Measurements from ENCODE around the gene HENMT1.

The HENMT1 gene

DNA sequence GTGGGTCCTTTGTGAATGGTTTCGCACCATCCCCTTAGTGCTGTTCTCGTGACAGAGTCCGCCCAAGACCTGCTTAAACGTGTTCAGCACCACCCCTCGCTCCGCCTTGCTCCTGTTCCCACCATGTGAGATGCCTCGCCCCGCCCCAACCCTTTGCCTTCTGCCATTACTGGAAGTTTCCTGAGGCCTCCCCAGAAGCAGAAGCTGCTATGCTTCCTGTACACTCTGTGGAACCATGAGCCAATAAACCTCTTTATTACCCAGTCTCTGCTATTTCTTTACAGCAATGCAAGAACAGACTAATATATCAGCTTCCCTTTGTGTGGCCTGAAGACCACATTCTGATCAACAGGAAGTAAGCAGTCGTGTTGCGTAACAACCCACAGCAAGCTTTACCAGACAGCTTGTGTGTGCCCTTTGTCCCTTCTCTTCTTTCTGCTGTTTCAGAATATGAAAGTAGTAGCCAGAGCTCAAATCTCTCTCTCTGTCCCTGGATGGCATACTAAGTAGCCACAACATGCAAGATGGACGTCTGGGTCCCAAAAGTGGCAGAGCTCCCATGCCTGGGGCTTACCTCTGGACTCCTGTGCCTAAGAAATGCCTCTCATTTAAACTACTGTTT lies 14.1 kb downstream of the HENMT1 start:
- H3K36me3 ChIP-seq (ENCODE audit: control insufficient read depth in 2 of 2, insufficient read depth in 1 of 2, low read length in 2 of 2), result no peaks in the 10 kb centered on the region
- ChIA-PET POLR2A (interaction anchor here (1.0 kb wide), 1 partner anchor 45 kb away, joined by 6 read pairs; the partner anchor contains the start of gene PRPF38B), CTCF (interaction anchor here (0.6 to 2.9 kb wide), 7 partner anchors 37 to 434 kb away, joined by 3 to 18 read pairs (median 3); no protein-coding TSS in a partner anchor)
- no peaks in the 10 kb centered on the region for H3K9me3 ChIP-seq (ENCODE audit: control insufficient read depth, insufficient read depth, low read depth, low read length)
- H3K27ac ChIP-seq (ENCODE audit: extremely low read depth, low read depth, low read length), result no peak overlapping the region
- no peak overlapping the region for H3K4me3 ChIP-seq (ENCODE audit: low read depth, low read length)
- TF ChIP-seq ZNF394 (tag by site-specific recombination; IDR thresholded peaks at IDR 0.05; ENCODE audit: borderline replicate concordance) (no peak), ZNF843 (tag by site-specific recombination; IDR thresholded peaks at IDR 0.05) (no peak), KLF10 (tag by site-specific recombination; IDR thresholded peaks at IDR 0.05) (no peak), ZBTB48 (tag by site-specific recombination; IDR thresholded peaks at IDR 0.05) (no peak), ZNF600 (tag by site-specific recombination; IDR thresholded peaks at IDR 0.05) (no peak), ZNF747 (tag by site-specific recombination; IDR thresholded peaks at IDR 0.05) (no peak)
- TF ChIP-seq, protein P1, sequence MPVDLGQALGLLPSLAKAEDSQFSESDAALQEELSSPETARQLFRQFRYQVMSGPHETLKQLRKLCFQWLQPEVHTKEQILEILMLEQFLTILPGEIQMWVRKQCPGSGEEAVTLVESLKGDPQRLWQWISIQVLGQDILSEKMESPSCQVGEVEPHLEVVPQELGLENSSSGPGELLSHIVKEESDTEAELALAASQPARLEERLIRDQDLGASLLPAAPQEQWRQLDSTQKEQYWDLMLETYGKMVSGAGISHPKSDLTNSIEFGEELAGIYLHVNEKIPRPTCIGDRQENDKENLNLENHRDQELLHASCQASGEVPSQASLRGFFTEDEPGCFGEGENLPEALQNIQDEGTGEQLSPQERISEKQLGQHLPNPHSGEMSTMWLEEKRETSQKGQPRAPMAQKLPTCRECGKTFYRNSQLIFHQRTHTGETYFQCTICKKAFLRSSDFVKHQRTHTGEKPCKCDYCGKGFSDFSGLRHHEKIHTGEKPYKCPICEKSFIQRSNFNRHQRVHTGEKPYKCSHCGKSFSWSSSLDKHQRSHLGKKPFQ (tag by site-specific recombination; IDR thresholded peaks at IDR 0.05), result no peak
- no peaks in the 10 kb centered on the region for H3K4me1 ChIP-seq (ENCODE audit: control insufficient read depth, insufficient read depth, low read length)

- TF ChIP-seq PBX3 (CRISPR knock-in tag; IDR thresholded peaks at IDR 0.05) (no peak), KLF9 (tag by site-specific recombination; IDR thresholded peaks at IDR 0.05; ENCODE audit: low read depth) (no peak), ZNF571 (tag by site-specific recombination; IDR thresholded peaks at IDR 0.05) (no peak), ZBTB7A (tag by site-specific recombination; IDR thresholded peaks at IDR 0.05; ENCODE audit: low read depth) (no peak), GLIS2 (tag by site-specific recombination; IDR thresholded peaks at IDR 0.05) (no peak), ZNF660 (tag by site-specific recombination; IDR thresholded peaks at IDR 0.05) (no peak), ZNF473 (tag by site-specific recombination; IDR thresholded peaks at IDR 0.05) (no peak), ZNF302 (tag by site-specific recombination; IDR thresholded peaks at IDR 0.05; ENCODE audit: low read depth) (no peak), ZNF426 (tag by site-specific recombination; IDR thresholded peaks at IDR 0.05) (no peak)
- TF ChIP-seq, protein P2, sequence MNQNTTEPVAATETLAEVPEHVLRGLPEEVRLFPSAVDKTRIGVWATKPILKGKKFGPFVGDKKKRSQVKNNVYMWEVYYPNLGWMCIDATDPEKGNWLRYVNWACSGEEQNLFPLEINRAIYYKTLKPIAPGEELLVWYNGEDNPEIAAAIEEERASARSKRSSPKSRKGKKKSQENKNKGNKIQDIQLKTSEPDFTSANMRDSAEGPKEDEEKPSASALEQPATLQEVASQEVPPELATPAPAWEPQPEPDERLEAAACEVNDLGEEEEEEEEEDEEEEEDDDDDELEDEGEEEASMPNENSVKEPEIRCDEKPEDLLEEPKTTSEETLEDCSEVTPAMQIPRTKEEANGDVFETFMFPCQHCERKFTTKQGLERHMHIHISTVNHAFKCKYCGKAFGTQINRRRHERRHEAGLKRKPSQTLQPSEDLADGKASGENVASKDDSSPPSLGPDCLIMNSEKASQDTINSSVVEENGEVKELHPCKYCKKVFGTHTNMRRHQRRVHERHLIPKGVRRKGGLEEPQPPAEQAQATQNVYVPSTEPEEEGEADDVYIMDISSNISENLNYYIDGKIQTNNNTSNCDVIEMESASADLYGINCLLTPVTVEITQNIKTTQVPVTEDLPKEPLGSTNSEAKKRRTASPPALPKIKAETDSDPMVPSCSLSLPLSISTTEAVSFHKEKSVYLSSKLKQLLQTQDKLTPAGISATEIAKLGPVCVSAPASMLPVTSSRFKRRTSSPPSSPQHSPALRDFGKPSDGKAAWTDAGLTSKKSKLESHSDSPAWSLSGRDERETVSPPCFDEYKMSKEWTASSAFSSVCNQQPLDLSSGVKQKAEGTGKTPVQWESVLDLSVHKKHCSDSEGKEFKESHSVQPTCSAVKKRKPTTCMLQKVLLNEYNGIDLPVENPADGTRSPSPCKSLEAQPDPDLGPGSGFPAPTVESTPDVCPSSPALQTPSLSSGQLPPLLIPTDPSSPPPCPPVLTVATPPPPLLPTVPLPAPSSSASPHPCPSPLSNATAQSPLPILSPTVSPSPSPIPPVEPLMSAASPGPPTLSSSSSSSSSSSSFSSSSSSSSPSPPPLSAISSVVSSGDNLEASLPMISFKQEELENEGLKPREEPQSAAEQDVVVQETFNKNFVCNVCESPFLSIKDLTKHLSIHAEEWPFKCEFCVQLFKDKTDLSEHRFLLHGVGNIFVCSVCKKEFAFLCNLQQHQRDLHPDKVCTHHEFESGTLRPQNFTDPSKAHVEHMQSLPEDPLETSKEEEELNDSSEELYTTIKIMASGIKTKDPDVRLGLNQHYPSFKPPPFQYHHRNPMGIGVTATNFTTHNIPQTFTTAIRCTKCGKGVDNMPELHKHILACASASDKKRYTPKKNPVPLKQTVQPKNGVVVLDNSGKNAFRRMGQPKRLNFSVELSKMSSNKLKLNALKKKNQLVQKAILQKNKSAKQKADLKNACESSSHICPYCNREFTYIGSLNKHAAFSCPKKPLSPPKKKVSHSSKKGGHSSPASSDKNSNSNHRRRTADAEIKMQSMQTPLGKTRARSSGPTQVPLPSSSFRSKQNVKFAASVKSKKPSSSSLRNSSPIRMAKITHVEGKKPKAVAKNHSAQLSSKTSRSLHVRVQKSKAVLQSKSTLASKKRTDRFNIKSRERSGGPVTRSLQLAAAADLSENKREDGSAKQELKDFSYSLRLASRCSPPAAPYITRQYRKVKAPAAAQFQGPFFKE (tag by site-specific recombination; IDR thresholded peaks at IDR 0.05; ENCODE audit: borderline replicate concordance), result no peak
- Histone ChIP-seq H3K4me1 (ENCODE audit: control insufficient read depth, insufficient read depth, low read length) (no peaks in the 10 kb centered on the region), H3K27ac (ENCODE audit: extremely low read depth, low read depth, low read length) (no peak overlapping the region), H3K36me3 (ENCODE audit: control insufficient read depth in 2 of 2, insufficient read depth in 1 of 2, low read length in 2 of 2) (no peaks in the 10 kb centered on the region), H3K4me3 (ENCODE audit: low read depth, low read length) (no peak overlapping the region), H3K9me3 (ENCODE audit: control insufficient read depth, insufficient read depth, low read depth, low read length) (no peaks in the 10 kb centered on the region)
- CTCF ChIA-PET, result interaction anchor here (0.6 to 2.9 kb wide), 4 partner anchors 47 to 434 kb away, joined by 3 to 18 read pairs (median 4); no protein-coding TSS in a partner anchor
- POLR2A ChIA-PET, result interaction anchor here (1.0 kb wide), 1 partner anchor 46 kb away, joined by 6 read pairs; the partner anchor contains the start of gene PRPF38B
Observed at GRCh38 chr1:108646265-108646647, 14.6 kb downstream of the HENMT1 start.

Data from HEK293 (cell line).